HEK293T (cell line): ENCODE measurements around the gene NOC2L.

Experiments
- ARNT ChIP-seq: fragments of 450-650 bp; IDR thresholded peaks from 2 replicates; pipeline ENCODE4 v1.6.1; 2017; ENCODE audit warnings: mild to moderate bottlenecking
- ELF4 ChIP-seq: fragments of 450-650 bp; IDR thresholded peaks from 2 replicates; pipeline ENCODE4 v1.6.1; 2017; ENCODE audit warnings: antibody characterized with exemption
- FOXA1 ChIP-seq: fragments of 450-650 bp; IDR thresholded peaks from 2 replicates; pipeline ENCODE4 v1.6.1; 2016; ENCODE audit warnings: mild to moderate bottlenecking
- FOXM1 ChIP-seq: fragments of 450-650 bp; IDR thresholded peaks from 2 replicates; pipeline ENCODE4 v1.6.1; 2017; ENCODE audit warnings: mild to moderate bottlenecking, borderline replicate concordance
- HDGF ChIP-seq: fragments of 450-650 bp; IDR thresholded peaks from 2 replicates; pipeline ENCODE4 v1.6.1; 2017; ENCODE audit warnings: antibody characterized with exemption, borderline replicate concordance
- LEF1 ChIP-seq: fragments of 450-650 bp; IDR thresholded peaks from 2 replicates; pipeline ENCODE4 v1.6.1; 2017; ENCODE audit warnings: mild to moderate bottlenecking, borderline replicate concordance
- NFRKB ChIP-seq: fragments of 450-650 bp; IDR thresholded peaks from 2 replicates; pipeline ENCODE4 v1.6.1; 2016; ENCODE audit warnings: mild to moderate bottlenecking, moderate library complexity
- PKNOX1 ChIP-seq: fragments of 450-650 bp; IDR thresholded peaks from 2 replicates; pipeline ENCODE4 v1.6.1; 2016
- SP1 ChIP-seq: fragments of 450-650 bp; IDR thresholded peaks from 2 replicates; pipeline ENCODE4 v1.6.1; 2017
- TARDBP ChIP-seq: fragments of 450-650 bp; IDR thresholded peaks from 2 replicates; pipeline ENCODE4 v1.6.1; 2016
- ZNF384 ChIP-seq: fragments of 450-650 bp; IDR thresholded peaks from 2 replicates; pipeline ENCODE4 v1.6.1; 2016

- TF ChIP-seq FOXM1, result no peak
- TF ChIP-seq NFRKB, result no peak
- no peak for TF ChIP-seq LEF1
- TF ChIP-seq SP1, result no peak
- no peak for TF ChIP-seq ELF4
- TF ChIP-seq HDGF, result no peak
- TF ChIP-seq PKNOX1, result no peak
- no peak for TF ChIP-seq ZNF384
- TF ChIP-seq FOXA1, result no peak
- TF ChIP-seq TARDBP, result no peak
- no peak for TF ChIP-seq ARNT
Measured at GRCh38 chr1:955474-955873, 3.6 kb downstream of the NOC2L start.
